Endometrium (tissue), 2 donors: ENCODE measurements around the gene PRKAR1B.

Source experiments
- FAIRE-seq: peaks from 2 replicates; lab custom pipeline; 2012; peaks lifted over from hg19 to GRCh38; lab: Jason Lieb, UNC
- donor health status: control.
- donor health status: control.

The PRKAR1B gene

GRCh38 chr7:603152-603951 is 123.7 kb downstream of the PRKAR1B start:
- FAIRE-seq, result no peak

- no peak for FAIRE-seq
These were observed 124.5 kb downstream of the PRKAR1B start for GRCh38 chr7:602341-603141.

- FAIRE-seq, result no peak
These were observed 125.3 kb downstream of the PRKAR1B start for GRCh38 chr7:601595-602340.

GRCh38 chr7:601036-601594 is 126.0 kb downstream of the PRKAR1B start:
- no peak for FAIRE-seq

- no peak for FAIRE-seq
These were observed 126.7 kb downstream of the PRKAR1B start for GRCh38 chr7:600149-601035.

GRCh38 chr7:598899-599298 is 128.2 kb downstream of the PRKAR1B start:
- no peak for FAIRE-seq

GRCh38 chr7:597348-598178 is 129.5 kb downstream of the PRKAR1B start:
- FAIRE-seq, result no peak

- no peak for FAIRE-seq
These were observed 130.3 kb downstream of the PRKAR1B start for GRCh38 chr7:596819-597182.

- no peak for FAIRE-seq
These were observed 130.8 kb downstream of the PRKAR1B start for GRCh38 chr7:596071-596818.

- FAIRE-seq, result no peak
These were observed 131.5 kb downstream of the PRKAR1B start for GRCh38 chr7:595621-596010.

GRCh38 chr7:594920-595620 is 132.0 kb downstream of the PRKAR1B start:
- FAIRE-seq, result no peak

GRCh38 chr7:594212-594913 is 132.7 kb downstream of the PRKAR1B start:
- FAIRE-seq, result no peak

- FAIRE-seq, result no peak
These were observed 133.6 kb downstream of the PRKAR1B start for GRCh38 chr7:593324-594115.

- no peak for FAIRE-seq
These were observed 135.0 kb downstream of the PRKAR1B start for GRCh38 chr7:591856-592628.

- FAIRE-seq, result no peak
These were observed 136.1 kb downstream of the PRKAR1B start for GRCh38 chr7:590731-591551.
